Measurements from ENCODE around the gene FZR1.
"Not testable (repeated sequence)": the region's sequence is repeated elsewhere in the genome, so short reads cannot be mapped to it uniquely, and the experiment has no call there.

GRCh38 chr19:3570042-3570441, 63.9 kb downstream of the FZR1 start:
- TF ChIP-seq CTCF (IDR thresholded peaks at IDR 0.05); ZFX (IDR thresholded peaks at IDR 0.05; ENCODE audit: borderline replicate concordance): not testable (repeated sequence)
